Stomach (tissue), 9 donors: ENCODE results near the gene LRIG1. TPM values are rescaled to one million over a fixed set of nuclear protein-coding genes. Genes with fewer than 3 reads are reported as not detected.

Experiments used
- DNase-seq, 2 donors: peaks; one replicate each; pipeline versions ENCODE4 v3.0.0 to v3.0.0-alpha.2; 2013 to 2019
- H3K27ac ChIP-seq, 5 donors: fragments of 200-600 bp in 4 of 5; sonication (generic) in 4 of 5; one replicate each; pipeline ENCODE4 v1.5.1; 2013 to 2019; ENCODE audit warnings: mild to moderate bottlenecking in 1 of 5, moderate library complexity in 1 of 5
- H3K27me3 ChIP-seq, 3 donors: fragments of 200-600 bp; sonication (generic); one replicate each; pipeline ENCODE4 v1.5.1; 2017 to 2019; ENCODE audit warnings: mixed run types in 1 of 3
- H3K36me3 ChIP-seq, 4 donors: fragments of 200-600 bp; sonication (generic); 1 replicate in 3 of 4; 2 replicates in 1 of 4; pipeline ENCODE4 v1.5.1; 2016 to 2019
- H3K4me1 ChIP-seq, 4 donors: fragments of 200-600 bp; sonication (generic); one replicate each; pipeline ENCODE4 v1.5.1; 2016 to 2019
- H3K4me3 ChIP-seq, 4 donors: fragments of 200-600 bp; sonication (generic) in 3 of 4; one replicate each; pipeline ENCODE4 v1.5.1; 2016 to 2019; ENCODE audit warnings: mild to moderate bottlenecking in 1 of 4
- H3K9me3 ChIP-seq, 4 donors: fragments of 200-600 bp; sonication (generic); one replicate each; pipeline ENCODE4 v1.5.1; 2016 to 2019
- EP300 ChIP-seq: sonication (generic); formaldehyde crosslinking; IDR thresholded peaks from one replicate; pipeline ENCODE4 v1.6.1; 2017; ENCODE audit warnings: antibody characterized with exemption
- POLR2A ChIP-seq, 4 donors: fragments of 450-650 bp; IDR thresholded peaks; one replicate each; pipeline ENCODE4 v1.6.1; 2016; ENCODE audit warnings: antibody characterized with exemption in 4 of 4, control low read depth in 2 of 4, mild to moderate bottlenecking in 1 of 4, moderate library complexity in 1 of 4
- POLR2AphosphoS5 ChIP-seq, 3 donors: sonication (generic); formaldehyde crosslinking; IDR thresholded peaks; one replicate each; pipeline ENCODE4 v1.6.1; 2016; ENCODE audit warnings: antibody characterized with exemption in 3 of 3
- WGBS, 5 donors: extraction: QIAGEN DNeasy Blood & Tissue Kit in 3 of 5; methylation state at CpG; one replicate each; pipeline versions ENCODE4 v1.1.5 to v1.1.7; 2013 to 2018; 5-methylcytosine and 5-hydroxymethylcytosine counted together
- intact Hi-C: fragments of 100-400 bp; cut with DNase I; formaldehyde crosslinking; loops from one replicate; pipeline ENCODE4 v1.15.1; 2023; ENCODE audit warnings: low total_unique reads
- polyA plus RNA-seq, 3 donors: library from polyadenylated mRNA; stranded (reverse); fragments of 200-250 nt; gene quantifications; one replicate each; pipeline ENCODE4 v1.2.3, GENCODE V29; 2013
- total RNA-seq, 5 donors: library from RNA; depleted of rRNA; stranded (reverse); fragments of >200 nt; gene quantifications; one replicate each; pipeline versions ENCODE4 v1.1.0 to v1.2.3, GENCODE V29; 2014 to 2016
- TF ChIP-seq, protein P1 (sequence below), 7 experiments: fragments of 450-650 bp in 4 of 7; fragments of 200-600 bp in 3 of 7; sonication (generic) in 3 of 7; IDR thresholded peaks; one replicate each; pipeline ENCODE4 v1.5.1; 2016 to 2019; ENCODE audit warnings: antibody characterized with exemption in 7 of 7, control low read depth in 2 of 7, mild to moderate bottlenecking in 1 of 7
- donor health status: healthy with polysubstance abuse.
- donor health status: Bipolar disorder and iron deficiency.
- donor health status: healthy.

The LRIG1 gene
- total and polyA plus RNA-seq, 8 donors: 20.2 to 278 (median 87.0) TPM

DNA sequence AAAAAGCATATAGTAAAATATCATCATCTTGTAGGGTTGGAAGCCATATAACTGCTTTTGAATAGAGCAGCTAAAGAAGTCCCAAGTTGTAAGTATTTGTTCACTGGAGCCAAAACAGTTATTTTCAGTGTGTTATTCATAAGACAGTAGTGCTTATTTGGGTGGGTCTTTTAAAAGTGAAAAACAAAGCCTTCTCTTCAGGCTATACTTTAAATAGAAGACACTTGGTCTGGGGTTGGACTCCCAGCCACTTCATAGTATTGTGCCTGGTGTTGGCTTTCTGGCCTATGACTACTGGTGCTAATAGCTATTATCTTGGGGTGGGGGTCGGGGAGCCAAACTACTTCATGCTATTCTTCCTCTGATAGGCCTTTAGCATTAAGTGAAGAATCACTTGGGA lies 144.8 kb downstream of the LRIG1 start:
- TF ChIP-seq POLR2A (IDR thresholded peaks at IDR 0.05) (no peak), POLR2AphosphoS5 (IDR thresholded peaks at IDR 0.05) (no peak), EP300 (no peak)
- TF ChIP-seq, protein P1, sequence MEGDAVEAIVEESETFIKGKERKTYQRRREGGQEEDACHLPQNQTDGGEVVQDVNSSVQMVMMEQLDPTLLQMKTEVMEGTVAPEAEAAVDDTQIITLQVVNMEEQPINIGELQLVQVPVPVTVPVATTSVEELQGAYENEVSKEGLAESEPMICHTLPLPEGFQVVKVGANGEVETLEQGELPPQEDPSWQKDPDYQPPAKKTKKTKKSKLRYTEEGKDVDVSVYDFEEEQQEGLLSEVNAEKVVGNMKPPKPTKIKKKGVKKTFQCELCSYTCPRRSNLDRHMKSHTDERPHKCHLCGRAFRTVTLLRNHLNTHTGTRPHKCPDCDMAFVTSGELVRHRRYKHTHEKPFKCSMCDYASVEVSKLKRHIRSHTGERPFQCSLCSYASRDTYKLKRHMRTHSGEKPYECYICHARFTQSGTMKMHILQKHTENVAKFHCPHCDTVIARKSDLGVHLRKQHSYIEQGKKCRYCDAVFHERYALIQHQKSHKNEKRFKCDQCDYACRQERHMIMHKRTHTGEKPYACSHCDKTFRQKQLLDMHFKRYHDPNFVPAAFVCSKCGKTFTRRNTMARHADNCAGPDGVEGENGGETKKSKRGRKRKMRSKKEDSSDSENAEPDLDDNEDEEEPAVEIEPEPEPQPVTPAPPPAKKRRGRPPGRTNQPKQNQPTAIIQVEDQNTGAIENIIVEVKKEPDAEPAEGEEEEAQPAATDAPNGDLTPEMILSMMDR (IDR thresholded peaks at IDR 0.05): no peak
- 89 to 100% (median 97%) methylated on average over 1 of the region's 1 CpG for WGBS, 5 donors
- intact Hi-C loops: no loop called here

DNA sequence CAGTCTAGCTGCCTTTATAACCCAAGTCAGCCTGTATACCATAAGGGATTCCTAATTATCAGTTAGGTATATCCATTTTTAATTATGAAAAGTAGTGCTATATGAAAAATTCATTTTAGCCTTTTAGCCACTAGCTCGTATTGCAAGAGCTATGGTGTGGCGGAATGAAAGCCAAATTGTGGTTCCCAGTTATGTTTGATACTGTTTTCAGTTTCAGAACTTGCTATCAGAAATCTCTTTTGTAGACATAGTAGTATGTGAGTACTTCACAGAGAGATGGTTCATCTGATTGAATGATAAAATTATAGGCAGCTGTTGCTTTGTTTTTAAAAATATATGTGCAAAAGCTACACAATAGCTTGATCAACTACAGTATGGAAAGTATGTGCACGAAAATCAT lies 145.4 kb downstream of the LRIG1 start:
- Histone ChIP-seq H3K4me1 (peaks cover 0 to 4% (median 0%) of the 10 kb centered on the region in 4 donors), H3K27ac (no peak overlapping the region), H3K4me3 (no peak overlapping the region), H3K27me3 (no peaks in the 10 kb centered on the region), H3K9me3 (no peaks in the 10 kb centered on the region), H3K36me3 (no peaks in the 10 kb centered on the region)
- TF ChIP-seq POLR2A (IDR thresholded peaks at IDR 0.05) (no peak), EP300 (no peak), POLR2AphosphoS5 (IDR thresholded peaks at IDR 0.05) (no peak)
- TF ChIP-seq, protein P1 (IDR thresholded peaks at IDR 0.05): no peak
- no peak for DNase-seq
- intact Hi-C loops: no loop called here
- WGBS, 5 donors: 84 to 87% (median 86%) methylated on average over 3 of the region's 3 CpGs

More for the DNA sequence above, 144.8 kb downstream of the LRIG1 start:
- Histone ChIP-seq H3K36me3 (no peaks in the 10 kb centered on the region), H3K9me3 (no peaks in the 10 kb centered on the region), H3K4me1 (peaks cover 0 to 4% (median 0%) of the 10 kb centered on the region in 4 donors), H3K27me3 (no peaks in the 10 kb centered on the region), H3K27ac (no peak overlapping the region), H3K4me3 (no peak overlapping the region)
- DNase-seq: no peak

DNA sequence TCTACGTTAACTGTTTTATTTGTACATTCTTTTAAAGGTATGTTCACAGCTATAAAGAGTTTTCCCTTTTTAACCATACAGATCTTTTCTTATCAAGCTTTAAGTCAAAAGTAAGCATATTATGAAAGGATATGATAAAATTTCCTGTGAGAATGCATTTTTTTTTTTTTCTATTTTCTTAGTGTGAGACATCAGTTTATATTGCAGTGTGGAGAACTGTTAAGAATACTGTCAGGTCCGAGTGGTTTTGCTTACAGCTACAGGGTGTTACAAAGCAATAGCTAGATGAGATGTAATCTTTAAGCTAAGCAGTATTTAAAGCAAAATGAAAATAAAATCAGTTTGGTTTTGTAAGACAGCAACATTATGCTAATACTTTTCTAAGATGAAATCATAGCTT lies 146.8 kb downstream of the LRIG1 start:
- Histone ChIP-seq H3K4me1 (peaks cover 0 to 4% (median 0%) of the 10 kb centered on the region in 4 donors), H3K4me3 (no peak overlapping the region), H3K27ac (no peak overlapping the region), H3K27me3 (no peaks in the 10 kb centered on the region), H3K36me3 (no peaks in the 10 kb centered on the region), H3K9me3 (no peaks in the 10 kb centered on the region)
- WGBS, 5 donors: 28 to 64% (median 42%) methylated on average over 2 of the region's 2 CpGs
- TF ChIP-seq, protein P1 (IDR thresholded peaks at IDR 0.05): no peak
- TF ChIP-seq POLR2A (IDR thresholded peaks at IDR 0.05) (no peak), POLR2AphosphoS5 (IDR thresholded peaks at IDR 0.05) (no peak), EP300 (no peak)
- intact Hi-C loops: no loop called here
- no peak for DNase-seq

DNA sequence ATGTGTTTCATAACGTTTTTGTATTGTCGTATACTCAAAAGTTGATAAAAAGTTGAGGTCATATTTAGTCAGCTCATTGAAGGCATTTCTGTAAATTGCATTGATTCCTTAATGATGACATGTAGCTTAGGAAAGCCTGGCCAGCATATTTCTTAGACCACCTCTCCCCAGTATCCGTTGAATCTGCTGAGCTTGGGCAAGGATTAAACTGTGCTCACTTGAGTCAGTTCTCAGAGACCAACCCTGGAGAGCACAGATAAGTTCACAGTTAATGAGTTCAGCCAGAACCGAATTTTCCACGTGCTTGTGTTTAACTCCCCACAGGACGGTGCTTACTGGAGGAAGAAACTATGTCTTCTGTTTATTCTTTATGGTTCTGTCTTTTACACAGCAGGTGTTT lies 147.3 kb downstream of the LRIG1 start:
- peaks cover 0 to 4% (median 0%) of the 10 kb centered on the region in 4 donors for H3K4me1 ChIP-seq
- H3K4me3 ChIP-seq: no peak overlapping the region
- no peak overlapping the region for H3K27ac ChIP-seq
- no peaks in the 10 kb centered on the region for H3K9me3 ChIP-seq
- WGBS, 5 donors: 28 to 55% (median 39%) methylated on average over 6 of the region's 6 CpGs
- TF ChIP-seq, protein P1 (IDR thresholded peaks at IDR 0.05): no peak
- TF ChIP-seq POLR2A (IDR thresholded peaks at IDR 0.05) (no peak), EP300 (no peak), POLR2AphosphoS5 (IDR thresholded peaks at IDR 0.05) (no peak)
- H3K27me3 ChIP-seq: no peaks in the 10 kb centered on the region
- DNase-seq: peak in 1 of 2 donors; percentile 35
- intact Hi-C loops: no loop called here
- H3K36me3 ChIP-seq: no peaks in the 10 kb centered on the region
